ENCODE measurements around the gene MAN1A1.

The MAN1A1 gene

GRCh38 chr6:119250036-119250435 lies 99.5 kb downstream of the MAN1A1 start:
- Histone ChIP-seq H2AFZ (ENCODE audit: low read depth, low read length, severe bottlenecking) (no peak overlapping the region), H3K79me2 (ENCODE audit: insufficient read depth, low read length) (no peaks in the 10 kb centered on the region), H3K36me3 (ENCODE audit: low read length) (no peaks in the 10 kb centered on the region), H3K9ac (ENCODE audit: low read length) (no peak overlapping the region), H3F3A (ENCODE audit: insufficient read depth) (no peaks in the 10 kb centered on the region), H3K9me2 (replicated peaks; ENCODE audit: insufficient read depth, low read length) (no peaks in the 10 kb centered on the region), H3K4me2 (ENCODE audit: low read depth, low read length, poor library complexity, severe bottlenecking) (no peak overlapping the region), H4K20me1 (ENCODE audit: low read depth, low read length) (no peaks in the 10 kb centered on the region), H3K27ac (ENCODE audit: low read depth, low read length) (no peak overlapping the region), H3K4me3 (ENCODE audit: insufficient read depth, low read length, poor library complexity, severe bottlenecking) (no peak overlapping the region), H3K27me3 (ENCODE audit: low read length) (no peaks in the 10 kb centered on the region), H3K9me3 (ENCODE audit: insufficient read depth, low read length) (no peaks in the 10 kb centered on the region)
- TF ChIP-seq EZH2phosphoT487 (conservative IDR thresholded peaks at IDR 0.05; ENCODE audit: low read length) (no peak), CTCF (IDR thresholded peaks at IDR 0.05; ENCODE audit: insufficient read depth, low read length, poor library complexity, severe bottlenecking) (no peak)

GRCh38 chr6:119249319-119249718 lies 100.2 kb downstream of the MAN1A1 start:
- H3K79me2 ChIP-seq (ENCODE audit: insufficient read depth, low read length), result no peaks in the 10 kb centered on the region

GRCh38 chr6:119247504-119247903 lies 102.1 kb downstream of the MAN1A1 start:
- no peaks in the 10 kb centered on the region for H3K27me3 ChIP-seq (ENCODE audit: low read length)
- H3F3A ChIP-seq (ENCODE audit: insufficient read depth), result no peaks in the 10 kb centered on the region
- H3K36me3 ChIP-seq (ENCODE audit: low read length), result no peaks in the 10 kb centered on the region
- H3K27ac ChIP-seq (ENCODE audit: low read depth, low read length), result no peak overlapping the region
- no peaks in the 10 kb centered on the region for H3K9me2 ChIP-seq (replicated peaks; ENCODE audit: insufficient read depth, low read length)
- no peak overlapping the region for H3K4me2 ChIP-seq (ENCODE audit: low read depth, low read length, poor library complexity, severe bottlenecking)
- no peak overlapping the region for H3K9ac ChIP-seq (ENCODE audit: low read length)
- H4K20me1 ChIP-seq (ENCODE audit: low read depth, low read length), result no peaks in the 10 kb centered on the region
- no peaks in the 10 kb centered on the region for H3K9me3 ChIP-seq (ENCODE audit: insufficient read depth, low read length)
- TF ChIP-seq CTCF (IDR thresholded peaks at IDR 0.05; ENCODE audit: insufficient read depth, low read length, poor library complexity, severe bottlenecking) (no peak), EZH2phosphoT487 (conservative IDR thresholded peaks at IDR 0.05; ENCODE audit: low read length) (no peak)
- no peaks in the 10 kb centered on the region for H3K79me2 ChIP-seq (ENCODE audit: insufficient read depth, low read length)
- H3K4me3 ChIP-seq (ENCODE audit: insufficient read depth, low read length, poor library complexity, severe bottlenecking), result no peak overlapping the region
- no peak overlapping the region for H2AFZ ChIP-seq (ENCODE audit: low read depth, low read length, severe bottlenecking)

More at GRCh38 chr6:119249319-119249718, 100.2 kb downstream of the MAN1A1 start:
- H3K27ac ChIP-seq (ENCODE audit: low read depth, low read length), result no peak overlapping the region
- H3K36me3 ChIP-seq (ENCODE audit: low read length), result no peaks in the 10 kb centered on the region
- no peak overlapping the region for H2AFZ ChIP-seq (ENCODE audit: low read depth, low read length, severe bottlenecking)
- H3K9me2 ChIP-seq (replicated peaks; ENCODE audit: insufficient read depth, low read length), result no peaks in the 10 kb centered on the region
- TF ChIP-seq EZH2phosphoT487 (conservative IDR thresholded peaks at IDR 0.05; ENCODE audit: low read length), result no peak
- no peak for TF ChIP-seq CTCF (IDR thresholded peaks at IDR 0.05; ENCODE audit: insufficient read depth, low read length, poor library complexity, severe bottlenecking)
- no peaks in the 10 kb centered on the region for H4K20me1 ChIP-seq (ENCODE audit: low read depth, low read length)
- no peaks in the 10 kb centered on the region for H3F3A ChIP-seq (ENCODE audit: insufficient read depth)
- no peak overlapping the region for H3K4me2 ChIP-seq (ENCODE audit: low read depth, low read length, poor library complexity, severe bottlenecking)
- no peaks in the 10 kb centered on the region for H3K9me3 ChIP-seq (ENCODE audit: insufficient read depth, low read length)
- H3K4me3 ChIP-seq (ENCODE audit: insufficient read depth, low read length, poor library complexity, severe bottlenecking), result no peak overlapping the region
- no peaks in the 10 kb centered on the region for H3K27me3 ChIP-seq (ENCODE audit: low read length)
- no peak overlapping the region for H3K9ac ChIP-seq (ENCODE audit: low read length)

Data from SU-DHL-6 (cell line).